Tongue (tissue), 3 donors: Measurements from ENCODE around the gene VPS37D. TPM values are rescaled to one million over a fixed set of nuclear protein-coding genes. Genes with fewer than 3 reads are reported as not detected.
A peak's percentile ranks its signal among the peaks of the same experiment; 100 is the strongest.
"Not testable (repeated sequence)": the region's sequence is repeated elsewhere in the genome, so short reads cannot be mapped to it uniquely, and the experiment has no call there.

Source experiments
- DNase-seq: peaks from one replicate; pipeline ENCODE4 v3.0.0-alpha.2; 2015
- small RNA-seq: library from RNA; depleted of rRNA; stranded (forward); fragments of <200 nt; gene quantifications from one replicate; pipeline ENCODE3, GENCODE V24; 2014; ENCODE audit warnings: low replicate concordance
- total RNA-seq: library from RNA; depleted of rRNA; stranded (reverse); fragments of >200 nt; gene quantifications from one replicate; pipeline ENCODE4 v1.2.3, GENCODE V29; 2014

Gene VPS37D
- total RNA-seq, 1 donor from 2014 or later = 4.2 TPM

GRCh38 chr7:73706126-73707044 is 38.8 kb downstream of the VPS37D start:
- DNase-seq = peak; percentile 34

- DNase-seq = peak; percentile 33
Measured at GRCh38 chr7:73707045-73707631, 39.5 kb downstream of the VPS37D start.

GRCh38 chr7:73708961-73709549 is 41.4 kb downstream of the VPS37D start:
- no peak for DNase-seq

GRCh38 chr7:73712773-73713172 is 45.1 kb downstream of the VPS37D start:
- DNase-seq = no peak

GRCh38 chr7:73713319-73713718 is 45.7 kb downstream of the VPS37D start:
- not testable (repeated sequence) for DNase-seq

GRCh38 chr7:73715648-73716317 is 48.2 kb downstream of the VPS37D start:
- peak; percentile 91 for DNase-seq

- peak; percentile 11 for DNase-seq
Measured at GRCh38 chr7:73716318-73716890, 48.8 kb downstream of the VPS37D start.

- peak; percentile 53 for DNase-seq
Measured at GRCh38 chr7:73717025-73717807, 49.6 kb downstream of the VPS37D start.

- DNase-seq = no peak
Measured at GRCh38 chr7:73717991-73718405, 50.4 kb downstream of the VPS37D start.

- no peak for DNase-seq
Measured at GRCh38 chr7:73718438-73718881, 50.8 kb downstream of the VPS37D start.

- peak; percentile 83 for DNase-seq
Measured at GRCh38 chr7:73718905-73719805, 51.5 kb downstream of the VPS37D start, which contains the start of gene STX1A. TSS of gene STX1A (minus strand) at chr7:73719669. CDS start at chr7:73719631, 38 bp downstream.

- no peak for DNase-seq
Measured at GRCh38 chr7:73719806-73720169, 52.2 kb downstream of the VPS37D start.

GRCh38 chr7:73720443-73720842 is 52.8 kb downstream of the VPS37D start:
- DNase-seq = not testable (repeated sequence)

GRCh38 chr7:73721377-73721817 is 53.8 kb downstream of the VPS37D start:
- peak; percentile 97 for DNase-seq

Small RNA genes within 50 kb of the gene (small RNA-seq; reads per million reads assigned to genes)
- not detected for gene MIR4284

Other genes starting within 250 kb of the VPS37D start
- 9.3 TPM for gene FZD9, start 234.1 kb upstream of the VPS37D start, total RNA-seq
- 59.1 TPM for gene BAZ1B, start 145.5 kb upstream of the VPS37D start, total RNA-seq
- gene BCL7B, start 110.1 kb upstream of the VPS37D start, total RNA-seq = 11.8 TPM
- gene TBL2, start 89.3 kb upstream of the VPS37D start, total RNA-seq = 49.1 TPM
- gene MLXIPL, start 43.3 kb upstream of the VPS37D start, total RNA-seq = 3.4 TPM
- 1.7 TPM for gene DNAJC30, start 15.6 kb downstream of the VPS37D start, total RNA-seq
- 30.1 TPM for gene BUD23, start 15.8 kb downstream of the VPS37D start, total RNA-seq
- gene STX1A, start 51.8 kb downstream of the VPS37D start, total RNA-seq = 9.7 TPM
- 19.9 TPM for gene ABHD11, start 71.0 kb downstream of the VPS37D start, total RNA-seq
- gene CLDN3, start 102.4 kb downstream of the VPS37D start, total RNA-seq = 9.9 TPM
- 24.3 TPM for gene CLDN4, start 163.2 kb downstream of the VPS37D start, total RNA-seq
- 3.6 TPM for gene METTL27, start 174.7 kb downstream of the VPS37D start, total RNA-seq
- not detected for gene TMEM270, start 193.3 kb downstream of the VPS37D start, total RNA-seq